ENCODE measurements around the gene CPNE4. TPM values are rescaled to one million over a fixed set of nuclear protein-coding genes. Genes with fewer than 3 reads are reported as not detected.
"Not testable (repeated sequence)": the region's sequence is repeated elsewhere in the genome, so short reads cannot be mapped to it uniquely, and the experiment has no call there.

CPNE4 gene
- total RNA-seq, 2 experiments from 2014 or later: not detected

DNA sequence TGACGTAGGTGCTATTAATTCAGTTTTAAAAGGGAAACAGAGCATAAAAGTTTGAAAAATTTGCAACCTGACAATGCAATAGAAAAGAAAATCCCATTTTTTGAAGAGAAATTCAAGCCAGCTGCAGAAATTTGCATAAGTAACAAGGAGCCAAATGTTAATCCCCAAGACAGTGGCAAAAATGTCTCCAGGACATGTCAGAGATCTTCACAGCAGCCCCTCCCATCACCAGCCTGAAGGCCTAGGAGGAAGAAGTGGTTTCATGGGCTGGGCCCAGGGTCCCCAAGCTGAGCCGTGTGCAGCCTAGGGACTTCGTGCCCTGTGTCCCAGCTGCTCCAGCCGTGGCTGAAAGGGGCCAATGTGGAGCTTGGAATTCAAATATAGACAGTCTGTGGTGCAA is 148.9 kb downstream of the CPNE4 start:
- CTCF ChIA-PET, POLR2A ChIA-PET: not testable (repeated sequence)

DNA sequence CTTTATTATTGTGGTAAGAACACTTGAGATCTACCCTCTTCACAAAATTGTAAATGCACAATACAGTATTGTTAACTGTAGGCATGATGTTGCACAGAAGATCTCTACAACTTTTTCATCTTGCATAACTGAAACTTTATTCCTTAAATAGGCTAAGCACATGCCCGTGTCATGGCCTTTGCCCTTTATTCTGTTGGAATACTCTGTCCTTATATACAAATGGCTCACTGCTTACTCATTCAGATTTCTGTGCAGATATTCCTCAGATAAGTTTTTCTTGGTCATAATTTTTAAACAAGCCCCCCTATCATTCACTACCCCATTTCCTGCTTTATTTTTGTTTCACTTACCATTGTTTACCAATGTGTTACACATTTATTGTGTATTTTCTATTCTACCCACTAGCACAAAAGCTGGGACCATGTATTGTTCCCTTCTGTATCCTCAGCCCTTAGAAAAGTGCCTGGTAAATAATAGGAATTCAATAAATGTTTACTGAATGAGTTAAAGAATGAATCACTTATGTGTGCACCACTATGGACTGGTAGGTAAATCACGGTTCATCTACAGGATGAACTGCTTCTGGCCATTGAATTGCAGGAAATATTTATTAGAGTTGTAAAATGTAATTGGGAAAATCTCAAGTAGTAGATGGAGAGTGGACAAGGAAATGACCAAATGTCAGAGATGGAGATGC is 151.0 kb downstream of the CPNE4 start:
- POLR2A ChIA-PET: no interaction called here
- CTCF ChIA-PET: no interaction called here

DNA sequence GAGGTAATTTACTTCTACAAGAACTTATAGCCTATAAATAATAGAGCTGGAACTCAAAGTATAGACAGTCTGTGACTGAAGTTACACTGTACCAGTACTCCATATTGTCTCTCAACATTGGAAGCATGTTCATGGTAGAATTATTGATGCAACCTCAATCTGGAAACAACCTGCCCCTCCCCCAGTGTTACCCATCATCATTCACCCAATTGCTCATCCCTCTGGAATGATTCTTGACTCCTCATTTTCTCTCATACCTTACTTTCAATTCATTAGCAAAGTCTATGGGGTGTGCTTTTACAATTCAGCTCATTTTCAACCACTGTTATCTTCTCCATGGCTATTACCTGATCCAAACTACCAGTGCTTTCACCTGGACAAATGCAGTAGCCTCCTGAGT is 151.7 kb downstream of the CPNE4 start:
- POLR2A ChIA-PET: no interaction called here
- CTCF ChIA-PET: no interaction called here

DNA sequence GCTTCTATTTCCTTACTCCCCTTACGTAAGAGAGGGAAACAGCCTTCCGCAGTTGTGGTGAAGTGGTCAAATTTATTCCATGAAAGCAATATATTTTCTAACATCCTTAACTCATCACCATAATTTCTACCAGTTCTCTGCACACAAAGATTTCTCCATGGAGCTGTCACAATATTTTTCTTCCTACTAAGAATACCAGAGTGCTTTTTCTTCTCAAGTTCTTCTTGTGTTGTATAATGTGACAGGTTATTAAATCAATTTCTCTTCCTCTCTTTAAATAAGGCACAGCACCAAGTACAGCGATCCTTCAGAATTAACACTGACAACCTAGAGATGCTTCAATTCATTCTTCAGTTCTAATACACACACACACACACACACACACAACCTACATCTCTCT is 153.0 kb downstream of the CPNE4 start:
- ChIA-PET POLR2A (no interaction called here), CTCF (no interaction called here)

DNA sequence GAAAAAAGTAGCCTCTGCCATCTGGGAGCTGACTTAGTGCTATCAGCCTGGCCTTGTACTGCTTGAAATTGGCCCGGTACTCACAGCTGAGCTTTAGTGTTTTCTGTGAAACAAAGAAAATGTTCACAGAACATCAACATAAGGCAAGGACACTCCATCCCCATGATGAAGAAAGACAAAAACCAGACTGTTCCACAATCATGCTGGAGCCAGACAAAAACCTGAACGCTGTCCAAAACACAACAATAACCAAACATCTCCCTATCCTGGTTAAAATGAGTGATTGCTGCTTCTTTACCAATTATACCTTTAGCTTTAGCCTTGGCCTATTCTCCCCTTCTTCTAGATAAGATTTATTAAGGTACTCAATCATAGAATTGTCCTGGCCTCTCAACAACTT is 153.9 kb downstream of the CPNE4 start:
- ChIA-PET POLR2A (no interaction called here), CTCF (interaction anchor here (0.7 kb wide), 1 partner anchor 12 kb away, joined by 3 read pairs; no protein-coding TSS in a partner anchor)

DNA sequence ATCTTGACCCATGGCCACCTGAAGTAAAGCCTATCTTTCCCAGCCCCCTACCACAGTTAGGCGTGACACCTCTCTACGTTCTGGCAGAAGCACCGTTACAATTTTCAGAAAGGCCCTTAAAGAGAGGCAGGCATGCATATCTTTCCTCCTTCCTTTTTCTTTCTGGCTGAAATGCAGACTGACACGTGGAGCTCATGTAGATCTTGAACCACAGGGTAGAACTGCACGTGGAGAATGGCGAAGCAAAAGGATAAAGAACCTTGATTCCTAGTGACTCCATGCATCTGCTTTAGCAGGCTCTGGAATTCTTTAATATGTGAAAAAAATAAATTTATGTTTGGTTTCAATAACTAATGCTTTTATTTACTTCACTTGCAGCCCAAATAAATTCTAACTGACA is 166.6 kb downstream of the CPNE4 start:
- POLR2A ChIA-PET: no interaction called here

DNA sequence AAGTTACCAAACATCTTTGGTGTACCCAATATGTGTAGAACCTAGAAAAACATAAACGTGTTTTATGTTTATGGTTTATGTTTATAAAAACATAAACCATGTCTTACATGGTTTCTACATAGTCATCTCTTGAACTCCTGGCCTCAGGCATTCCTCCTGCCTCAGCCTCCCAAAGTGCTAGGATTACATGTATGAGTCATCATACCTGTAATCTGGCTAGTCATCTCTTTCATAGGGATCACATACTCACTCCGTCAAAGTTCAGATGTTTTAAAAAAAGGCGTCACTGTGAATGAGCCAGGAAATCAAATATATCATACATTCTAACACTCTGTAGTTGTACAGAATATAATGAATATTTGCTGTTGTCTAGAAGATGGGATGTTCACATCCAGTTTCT is 178.6 kb downstream of the CPNE4 start:
- ChIA-PET POLR2A (no interaction called here), CTCF (no interaction called here)

More for the DNA sequence above, 166.6 kb downstream of the CPNE4 start:
- CTCF ChIA-PET: no interaction called here

DNA sequence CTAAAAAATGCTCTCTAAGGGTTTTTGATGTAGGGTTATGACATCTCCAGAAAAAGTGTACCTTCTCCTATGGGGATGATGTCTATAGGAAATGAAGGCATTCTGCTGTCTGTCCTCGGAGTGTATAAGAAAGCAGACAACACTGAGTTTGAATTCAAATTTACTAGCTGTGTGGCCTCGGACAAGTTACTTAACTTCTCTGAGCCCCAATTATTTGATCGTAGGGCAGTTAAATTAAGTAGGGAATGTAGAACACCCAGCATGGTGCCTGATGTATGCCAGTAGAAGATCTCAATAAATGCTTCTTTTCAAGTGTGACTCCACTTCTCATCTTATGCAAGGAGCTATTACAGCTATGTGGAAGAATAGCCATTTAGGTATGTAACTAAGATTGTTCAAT is 184.6 kb downstream of the CPNE4 start:
- ChIA-PET CTCF (no interaction called here), POLR2A (no interaction called here)

DNA sequence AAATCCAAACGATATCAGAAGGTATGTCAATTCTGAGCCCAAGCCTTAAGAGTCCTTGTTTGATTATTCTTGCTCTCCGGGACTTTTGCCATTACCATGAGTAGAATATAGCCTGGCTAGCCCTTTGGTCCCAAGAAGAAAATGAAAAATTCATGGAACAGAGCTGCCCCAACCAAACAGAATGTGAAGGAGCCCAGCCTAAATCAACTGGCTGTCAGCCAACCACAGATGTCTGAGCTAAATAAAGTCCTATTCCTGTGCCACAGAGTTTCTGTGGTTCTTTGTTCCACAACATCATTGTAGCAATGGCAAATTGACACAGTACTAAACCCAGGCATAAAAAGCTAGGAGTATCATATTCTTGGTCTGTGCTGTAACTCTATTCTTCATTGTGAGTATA is 185.2 kb downstream of the CPNE4 start:
- CTCF ChIA-PET: no interaction called here

DNA sequence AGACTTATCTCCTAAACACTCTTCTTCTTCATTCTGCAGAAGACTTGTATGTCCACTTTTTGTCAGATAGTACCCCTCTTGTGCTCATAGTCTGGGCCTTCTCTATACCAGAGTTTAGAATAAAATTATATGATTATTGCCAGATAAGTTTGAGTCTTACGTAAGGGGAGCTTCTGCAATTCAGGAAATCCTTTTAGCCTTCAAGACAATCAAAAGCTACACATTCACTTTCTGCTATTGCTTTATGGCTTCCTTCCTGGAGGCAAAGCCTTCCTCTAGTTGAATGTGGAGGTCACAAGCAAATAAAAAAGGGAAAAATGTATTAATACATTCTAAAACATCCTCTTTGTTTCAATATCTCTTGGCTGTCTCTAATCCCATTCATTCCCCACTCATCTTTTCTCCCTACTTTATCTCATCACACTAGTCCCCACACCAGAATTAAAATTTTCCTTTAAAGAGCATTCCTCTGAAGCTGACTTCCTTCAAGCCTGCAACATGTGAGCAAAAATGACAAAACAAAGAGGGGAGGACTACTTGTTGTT is 186.8 kb downstream of the CPNE4 start:
- POLR2A ChIA-PET: no interaction called here
- CTCF ChIA-PET: no interaction called here

More for the DNA sequence above, 185.2 kb downstream of the CPNE4 start:
- POLR2A ChIA-PET: no interaction called here

DNA sequence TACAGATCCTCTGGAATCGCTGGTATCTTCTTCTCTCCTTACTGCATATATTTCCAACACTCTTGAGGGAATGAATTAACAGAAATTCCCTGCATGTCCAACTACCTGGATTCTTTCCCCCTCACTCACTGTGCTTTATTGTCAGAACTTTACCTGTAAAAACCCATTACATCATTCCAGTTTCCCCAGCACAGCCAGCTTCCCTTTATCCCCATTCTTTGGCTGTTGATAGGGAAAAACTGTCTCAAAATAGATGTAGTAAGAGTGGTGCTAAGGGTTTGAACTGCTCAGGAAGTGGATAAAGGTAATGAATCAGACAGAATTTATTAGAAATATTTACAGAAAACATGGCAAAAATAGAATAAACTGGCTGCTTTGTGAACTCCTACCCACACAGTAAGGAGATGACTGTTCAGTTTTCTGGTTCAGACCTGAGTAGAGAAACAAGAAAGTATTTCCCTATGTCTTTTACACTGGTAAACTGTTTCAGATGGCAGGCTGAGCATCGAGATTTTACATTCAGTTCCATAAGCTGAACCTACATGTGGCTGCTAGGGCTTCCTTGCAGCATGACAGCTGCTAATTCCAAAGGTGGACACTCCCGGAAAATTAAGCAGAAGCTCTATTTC is 188.4 kb downstream of the CPNE4 start:
- ChIA-PET POLR2A (no interaction called here), CTCF (no interaction called here)

DNA sequence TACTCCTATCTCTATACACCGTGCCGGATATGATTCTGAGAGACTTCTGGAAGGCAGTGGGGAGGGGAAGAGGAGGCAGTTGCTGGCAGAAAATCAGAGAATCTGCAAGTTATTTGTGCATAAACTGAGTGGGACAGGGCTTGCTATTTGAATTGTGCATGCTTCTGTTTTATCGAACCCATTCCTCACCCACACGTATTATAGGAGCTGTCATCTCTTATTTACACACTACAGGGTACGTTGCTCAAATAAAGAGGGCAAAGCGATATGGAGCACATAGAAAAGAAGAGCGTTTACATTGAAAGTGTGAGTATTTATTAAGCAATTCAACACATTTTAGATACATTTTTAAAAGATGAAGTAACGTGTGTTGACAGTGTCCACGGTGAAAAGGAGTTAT is 191.6 kb downstream of the CPNE4 start:
- POLR2A ChIA-PET: no interaction called here
- CTCF ChIA-PET: no interaction called here

DNA sequence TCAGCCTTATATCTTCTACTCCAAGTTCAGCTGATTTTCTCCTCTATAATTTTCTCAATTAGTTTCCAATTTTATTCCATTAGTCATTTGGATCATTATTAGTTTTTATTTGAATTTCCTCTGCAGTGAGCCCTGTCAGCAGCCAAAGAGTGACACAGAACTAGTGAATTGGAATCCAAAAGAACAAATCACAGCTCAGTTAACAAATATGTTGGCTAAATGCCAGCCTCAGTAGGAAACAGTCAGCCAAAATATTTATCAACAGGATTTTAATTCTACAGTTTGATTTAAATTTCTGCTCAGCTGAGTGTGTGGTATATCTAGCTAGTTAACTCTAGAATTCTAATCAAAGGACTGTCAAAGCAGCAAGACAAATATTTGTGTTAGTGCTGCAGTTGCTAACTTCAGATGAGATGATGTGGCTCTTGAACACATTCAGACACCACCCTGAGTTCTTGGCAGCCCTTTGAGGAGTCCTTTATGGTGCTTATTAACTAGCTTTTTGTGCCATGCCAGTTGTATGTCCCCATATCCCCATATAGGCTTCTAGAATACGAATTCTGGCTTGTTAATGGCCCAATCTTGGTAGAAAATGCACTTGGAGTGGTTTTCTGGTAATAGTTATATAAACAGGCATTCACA is 194.5 kb downstream of the CPNE4 start:
- CTCF ChIA-PET: no interaction called here

DNA sequence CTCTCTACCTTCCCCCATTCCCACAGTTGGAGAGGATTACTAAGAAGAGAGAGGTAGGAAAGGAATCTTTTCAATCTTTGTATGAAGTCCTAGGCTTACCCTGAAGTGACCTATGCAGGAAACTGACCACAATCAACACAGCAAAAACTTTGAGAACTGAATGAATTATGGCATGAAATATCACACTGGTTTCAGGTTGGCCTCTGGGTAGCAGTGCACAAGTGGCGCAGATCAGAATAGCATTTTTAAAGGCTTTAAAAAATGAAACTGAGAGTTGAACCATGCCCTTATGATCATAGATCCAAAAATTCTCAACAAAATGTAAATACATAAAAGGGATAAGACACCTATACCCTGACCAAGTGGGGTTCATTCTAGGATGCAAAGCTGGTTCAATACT is 198.9 kb downstream of the CPNE4 start:
- POLR2A ChIA-PET: no interaction called here

More for the DNA sequence above, 194.5 kb downstream of the CPNE4 start:
- POLR2A ChIA-PET: no interaction called here

DNA sequence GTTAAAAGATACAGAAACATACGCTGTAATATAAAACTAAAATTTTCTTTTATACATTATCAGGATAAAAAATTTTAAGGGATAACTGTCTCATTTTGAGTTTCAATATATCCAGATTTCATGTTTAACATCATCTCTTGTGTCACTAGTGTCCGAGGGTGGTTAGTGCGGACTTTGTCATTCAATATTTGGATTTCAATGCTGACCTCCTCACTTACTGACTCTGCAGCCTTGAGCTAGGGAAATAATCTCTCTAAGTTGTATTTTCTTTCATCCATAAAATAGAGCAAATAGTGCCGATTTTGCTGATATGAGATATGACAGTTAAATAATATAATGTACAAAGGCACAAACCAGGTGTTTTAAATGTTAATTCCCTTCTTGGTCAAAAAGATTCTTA is 203.2 kb downstream of the CPNE4 start:
- ChIA-PET CTCF (no interaction called here), POLR2A (no interaction called here)

More for the DNA sequence above, 198.9 kb downstream of the CPNE4 start:
- CTCF ChIA-PET: no interaction called here

DNA sequence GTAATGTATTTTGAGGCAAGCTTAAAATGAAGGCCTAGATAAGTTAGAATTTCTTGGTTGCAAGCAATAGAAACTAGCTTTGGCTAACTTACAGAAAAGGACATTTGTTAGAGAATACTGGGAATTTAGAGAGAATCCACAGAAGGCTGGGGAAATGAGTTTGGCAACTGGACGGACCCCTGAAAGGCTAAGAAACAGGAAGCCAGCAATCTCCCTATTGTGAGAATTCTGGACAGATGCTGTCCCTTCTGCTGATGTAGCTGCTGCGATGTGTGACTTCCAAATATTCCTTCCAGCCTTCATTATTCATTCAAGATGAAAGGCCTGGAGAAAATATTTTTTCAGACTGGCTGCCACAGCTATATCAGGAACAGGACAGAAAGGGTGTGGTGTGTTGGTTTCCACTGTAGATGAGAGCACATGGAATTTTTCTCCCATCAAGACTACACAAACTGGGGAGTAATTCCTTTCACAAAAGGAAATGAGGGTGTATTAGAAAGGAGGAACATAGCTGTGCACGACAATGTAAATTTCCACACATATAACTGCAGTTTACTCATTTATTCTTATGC is 213.5 kb downstream of the CPNE4 start:
- ChIA-PET POLR2A (no interaction called here), CTCF (no interaction called here)

DNA sequence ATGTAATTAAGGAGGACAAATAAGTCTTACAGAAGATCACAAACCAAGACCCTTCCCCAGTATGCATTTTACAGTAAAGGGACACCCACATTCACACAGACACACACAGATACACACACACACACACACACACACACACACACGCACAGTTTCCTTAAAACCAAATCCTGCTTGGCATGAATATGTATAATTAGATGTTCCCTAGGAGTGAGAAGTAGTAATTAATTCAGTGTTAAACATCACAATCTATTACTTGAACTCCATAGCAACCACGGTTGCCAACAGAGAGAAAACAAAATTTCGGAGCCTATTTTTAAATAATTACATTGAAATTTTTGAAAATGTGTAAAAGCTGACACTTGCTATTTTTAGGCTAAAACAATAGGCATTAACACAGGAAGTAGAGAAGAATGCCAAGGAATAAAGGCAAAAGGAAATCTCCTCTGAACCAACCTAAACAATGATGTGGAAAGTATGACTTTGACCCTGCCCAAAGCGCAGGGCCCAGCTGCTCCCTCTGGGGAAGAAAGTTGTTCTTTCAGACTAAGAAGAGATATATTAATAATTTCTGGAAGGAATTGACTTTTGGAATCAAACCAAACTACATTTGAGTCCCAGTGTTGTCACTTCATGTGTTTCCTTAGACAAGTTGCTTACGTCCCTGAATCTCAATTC is 215.3 kb downstream of the CPNE4 start:
- CTCF ChIA-PET: no interaction called here

DNA sequence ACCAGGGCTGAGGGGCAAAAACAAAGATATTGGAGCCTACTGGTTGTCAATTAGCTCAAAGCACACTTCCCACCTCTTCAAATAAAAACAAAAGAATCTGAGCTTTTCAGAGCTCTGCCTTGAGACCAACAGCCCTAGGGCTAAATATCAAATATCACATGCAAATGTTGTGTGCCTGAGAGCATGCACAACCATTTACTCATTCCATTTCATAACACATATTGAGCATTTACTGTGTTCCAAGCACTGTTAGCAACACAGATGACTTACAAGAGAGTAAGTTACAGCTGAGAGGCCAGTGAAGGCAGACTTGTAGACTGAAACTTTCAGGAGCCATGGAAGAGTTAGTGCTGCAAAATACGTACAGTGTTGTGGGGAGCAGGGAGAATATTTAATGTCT is 222.4 kb downstream of the CPNE4 start:
- ChIA-PET CTCF (no interaction called here), POLR2A (no interaction called here)

More for the DNA sequence above, 215.3 kb downstream of the CPNE4 start:
- POLR2A ChIA-PET: no interaction called here

DNA sequence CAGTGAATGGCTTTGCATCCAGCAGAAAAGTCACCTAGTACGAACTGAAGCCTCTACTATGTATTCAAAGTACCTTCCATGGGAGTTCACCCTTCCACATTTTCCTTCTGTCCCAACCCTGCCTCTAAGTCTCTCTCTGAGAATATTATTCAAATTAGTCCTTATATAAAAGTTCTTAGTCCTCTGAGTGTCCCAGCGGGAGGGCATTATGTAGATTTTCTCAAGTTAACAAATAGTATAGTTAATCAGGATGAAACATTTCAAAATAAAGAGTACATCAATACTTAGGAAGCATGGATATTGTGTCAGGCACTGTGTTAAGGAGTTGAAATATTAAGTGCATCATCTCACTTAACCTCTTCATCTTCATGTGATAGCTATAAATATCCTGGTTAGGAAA is 223.3 kb downstream of the CPNE4 start:
- ChIA-PET POLR2A (no interaction called here), CTCF (no interaction called here)

DNA sequence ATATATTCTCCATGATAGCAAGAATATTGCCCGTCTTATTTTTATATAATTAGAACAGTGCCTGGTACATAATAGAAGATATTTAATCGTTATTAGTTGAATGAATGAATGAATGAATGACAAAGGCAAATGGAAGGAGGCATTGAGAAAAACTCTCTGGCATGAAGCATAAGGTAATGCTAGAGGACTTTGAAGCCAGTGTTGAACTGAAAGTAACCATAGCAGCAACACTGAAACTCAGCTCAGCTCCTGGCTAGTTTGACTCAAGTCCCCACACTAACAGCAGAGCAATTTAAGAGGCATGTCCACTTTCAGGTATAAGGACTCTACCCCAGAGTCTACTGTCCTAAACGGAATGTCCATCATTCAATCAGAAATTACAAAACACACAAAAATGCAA is 227.0 kb downstream of the CPNE4 start:
- CTCF ChIA-PET: interaction anchor here (1.1 kb wide), 1 partner anchor 13 kb away, joined by 3 read pairs; no protein-coding TSS in a partner anchor
- POLR2A ChIA-PET: no interaction called here
